ENCODE measurements around the gene NDUFS6. TPM values are rescaled to one million over a fixed set of nuclear protein-coding genes. Genes with fewer than 3 reads are reported as not detected.

The NDUFS6 gene
- total and polyA plus RNA-seq, 2 of the 4 experiments (the other 2 are of a cell fraction), result 10.4 to 69.0 TPM

DNA sequence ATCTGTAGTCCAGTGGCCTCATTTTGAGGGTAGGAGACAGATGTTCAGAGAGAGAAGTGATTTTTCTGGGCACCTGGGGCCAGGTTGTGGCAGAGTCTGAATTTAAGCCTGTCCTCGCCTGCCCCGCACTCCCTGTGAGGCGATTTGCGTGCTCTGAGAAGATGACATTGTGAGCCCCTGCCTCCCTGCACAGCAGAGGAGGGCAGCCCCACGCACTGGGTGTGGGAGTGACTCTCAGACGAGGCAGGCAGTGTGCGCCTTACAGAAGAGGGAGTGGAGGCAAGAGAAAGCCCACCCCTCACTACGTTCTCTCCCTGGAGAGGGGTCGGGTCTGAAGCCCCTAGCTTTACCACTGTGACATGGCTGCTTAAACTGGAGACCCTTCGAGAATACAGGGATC lies 45.8 kb downstream of the NDUFS6 start:
- POLR2A ChIA-PET (ENCODE audit: unreplicated experiment), result no interaction called here
- TF ChIP-seq POLR2A (IDR thresholded peaks at IDR 0.05; ENCODE audit: low read depth, low read length), result no peak
- Histone ChIP-seq H3K27me3 (ENCODE audit: control insufficient read depth, insufficient read depth, low read length) (peaks cover 40% of the 10 kb centered on the region), H2BK120ac (ENCODE audit: low read depth, low read length) (no peak overlapping the region), H3K36me3 (ENCODE audit: control insufficient read depth, insufficient read depth, low read length) (no peaks in the 10 kb centered on the region), H2AK9ac (replicated peaks; ENCODE audit: low read depth, low read length, poor library complexity) (no peak overlapping the region), H2AK5ac (ENCODE audit: low read depth, low read length) (no peak overlapping the region), H2BK20ac (ENCODE audit: low read depth, low read length) (no peak overlapping the region), H4K5ac (ENCODE audit: low read depth, low read length) (no peak overlapping the region), H3K9me3 (ENCODE audit: control insufficient read depth, insufficient read depth, low read length) (no peaks in the 10 kb centered on the region; the same call in 1 of the 2 replicates), H3K23ac (ENCODE audit: low read depth, low read length) (no peak overlapping the region), H3K4me1 (ENCODE audit: control insufficient read depth, insufficient read depth, low read length) (no peaks in the 10 kb centered on the region), H3K4me3 (ENCODE audit: insufficient read depth, low read depth, low read length) (no peak overlapping the region), H2BK5ac (ENCODE audit: low read depth, low read length, poor library complexity, severe bottlenecking) (no peak overlapping the region), H3K14ac (replicated peaks; ENCODE audit: low read depth, low read length) (no peak overlapping the region), H2BK15ac (ENCODE audit: low read depth, low read length) (no peak overlapping the region), H3K18ac (ENCODE audit: low read depth, low read length) (no peak overlapping the region), H4K8ac (ENCODE audit: low read depth in 2 of 2, low read length in 2 of 2) (no peak overlapping the region), H2AFZ (replicated peaks; ENCODE audit: low read length, poor library complexity) (no peak overlapping the region), H3K9ac (ENCODE audit: low read depth, low read length) (no peak overlapping the region), H3K4ac (ENCODE audit: low read depth, low read length) (no peak overlapping the region), H3K27ac (ENCODE audit: insufficient read depth, low read length) (no peak overlapping the region), H3K56ac (ENCODE audit: extremely low read depth, insufficient read depth, low read length) (no peak overlapping the region), H3K79me1 (ENCODE audit: low read depth in 1 of 2, low read length in 2 of 2) (no peaks in the 10 kb centered on the region), H4K91ac (ENCODE audit: insufficient read depth, low read depth, low read length) (no peak overlapping the region), H3K4me2 (ENCODE audit: low read depth, low read length) (no peak overlapping the region), H4K20me1 (ENCODE audit: insufficient read depth, low read length) (no peaks in the 10 kb centered on the region), H3K9me1 (ENCODE audit: insufficient read depth, low read length) (no peaks in the 10 kb centered on the region)
- dilution Hi-C loops (cut with HindIII; ENCODE audit: low sequenced_read_pairs, unreplicated experiment), result no loop called here
- CTCF ChIA-PET, result no interaction called here
- intact Hi-C loops (cut with micrococcal nuclease), result no loop called here
- WGBS, 2 experiments (ENCODE audit: extremely low coverage in 2 of 2, insufficient read length in 1 of 2), result no CpG with 5 or more reads among the region's 10 CpGs
- in situ Hi-C loops (cut with MboI; ENCODE audit: low sequenced_read_pairs), result no loop called here
- DNase-seq (no peak), ATAC-seq (ENCODE audit: low read depth) (no peak)
- BruUV-seq (replicated peaks), result no TSS peak

All from IMR-90 (cell line).